Measurements from ENCODE around the gene PRAMEF27.
"Not testable (repeated sequence)": the region's sequence is repeated elsewhere in the genome, so short reads cannot be mapped to it uniquely, and the experiment has no call there.

Gene PRAMEF27
- total RNA-seq = 0 reads per million in 4 donors

GRCh38 chr1:13056475-13056874 lies at the start of gene PRAMEF27:
Gene PRAMEF27 (minus strand): TSS chr1:13056575. CDS start chr1:13053659, 2,916 bp downstream.
- not testable (repeated sequence) for DNase-seq

GRCh38 chr1:13070474-13070873 lies 14.1 kb upstream of the PRAMEF27 start, which contains the start of gene PRAMEF25:
Gene PRAMEF25 (plus strand): TSS chr1:13070774. CDS start chr1:13073694, 2,920 bp downstream.
- not testable (repeated sequence) for DNase-seq

- DNase-seq = not testable (repeated sequence)
Observed at GRCh38 chr1:13019846-13020245, 36.5 kb downstream of the PRAMEF27 start.

DNA sequence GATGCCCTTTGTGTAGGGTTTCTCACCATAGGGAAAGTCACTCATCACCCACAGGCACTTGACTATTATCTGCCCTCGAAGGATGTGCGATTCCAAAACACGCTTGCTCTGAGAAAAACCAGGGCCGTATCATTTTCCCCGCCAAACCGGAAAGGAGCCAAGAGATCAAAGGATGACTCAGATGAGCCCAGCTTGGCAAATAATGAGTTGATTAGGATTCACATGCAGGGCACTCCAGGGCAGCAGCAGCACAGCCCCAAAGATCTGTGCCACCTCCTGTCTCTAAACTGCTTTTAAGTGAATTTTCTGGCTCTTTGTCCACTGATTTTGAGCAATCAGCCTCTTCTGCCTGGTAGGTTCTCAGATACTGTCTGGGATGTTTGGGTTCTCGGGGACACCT lies 44.4 kb downstream of the PRAMEF27 start:
- not testable (repeated sequence) for DNase-seq

DNA sequence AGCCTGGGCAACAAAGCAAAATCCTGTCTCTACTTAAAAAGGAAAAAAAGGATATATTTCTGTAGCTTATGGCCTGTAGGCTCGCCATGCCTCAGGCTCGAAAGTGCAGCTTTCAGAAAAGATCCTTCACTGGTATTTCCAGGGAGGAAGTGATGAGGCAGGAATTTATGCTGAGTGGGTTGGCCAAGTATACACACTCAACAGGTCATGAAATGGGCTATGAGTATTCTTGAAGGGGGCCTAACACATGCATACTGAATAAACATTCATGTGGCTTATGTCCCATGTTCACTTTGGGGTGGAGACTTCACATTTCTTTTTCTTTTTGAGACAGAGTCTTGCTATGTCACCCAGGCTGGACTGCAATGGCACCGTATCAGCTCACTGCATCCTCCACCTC lies 47.0 kb downstream of the PRAMEF27 start:
- not testable (repeated sequence) for DNase-seq

- DNase-seq = not testable (repeated sequence)
Observed at GRCh38 chr1:13005732-13006131, 50.6 kb downstream of the PRAMEF27 start.
